ENCODE measurements around the gene SLC44A4. TPM values are rescaled to one million over a fixed set of nuclear protein-coding genes. Genes with fewer than 3 reads are reported as not detected.
"Not testable (repeated sequence)": the region's sequence is repeated elsewhere in the genome, so short reads cannot be mapped to it uniquely, and the experiment has no call there.

Gene SLC44A4
- total RNA-seq, 1 donor from 2014 or later, result 1.7 TPM

GRCh38 chr6:31861150-31861549, 17.6 kb downstream of the SLC44A4 start:
- DNase-seq (ENCODE audit: extremely low read depth, low read depth, low spot score), result no peak

GRCh38 chr6:31860349-31860748, 18.4 kb downstream of the SLC44A4 start:
- no peak for DNase-seq (ENCODE audit: extremely low read depth, low read depth, low spot score)

DNA sequence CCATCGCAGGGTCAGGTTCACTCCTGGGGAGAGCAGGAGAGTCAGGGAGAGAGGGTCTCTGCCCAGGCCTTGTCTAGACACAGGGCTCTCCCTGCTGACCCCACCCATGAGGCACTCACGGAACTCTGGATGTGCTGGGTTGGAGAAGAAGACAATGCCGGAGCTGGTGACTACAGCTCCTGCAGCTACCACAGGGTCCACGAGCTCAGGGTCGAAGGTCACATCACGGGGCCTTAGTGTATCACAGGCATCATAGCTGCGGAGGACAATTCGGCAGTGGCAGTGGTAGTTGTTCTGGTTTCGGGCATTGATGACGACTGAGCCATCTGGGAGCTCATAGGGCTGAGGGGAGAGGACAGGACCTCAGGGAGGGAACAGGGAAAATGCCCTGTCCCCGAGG, 18.9 kb downstream of the SLC44A4 start:
- no peak for DNase-seq (ENCODE audit: extremely low read depth, low read depth, low spot score)

DNA sequence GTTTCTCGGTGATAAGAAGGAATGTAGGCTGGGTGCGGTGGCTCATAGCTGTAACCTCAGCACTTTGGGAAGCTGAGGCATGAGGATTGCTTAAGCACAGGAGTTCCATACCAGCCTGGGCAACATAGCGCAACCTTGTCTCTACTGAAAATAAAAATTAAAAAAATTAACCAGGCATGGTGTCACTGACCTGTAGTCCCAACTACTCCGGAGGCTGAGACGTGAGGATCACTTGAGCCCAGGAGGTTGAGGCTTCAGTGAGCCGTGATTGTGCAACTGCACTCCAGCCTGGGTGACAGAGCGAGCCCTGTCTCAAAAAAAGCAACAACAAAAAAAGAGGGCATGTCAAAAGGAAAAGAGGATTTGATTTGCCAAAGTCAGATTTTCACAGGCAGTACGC, 20.1 kb downstream of the SLC44A4 start:
- DNase-seq (ENCODE audit: extremely low read depth, low read depth, low spot score), result no peak

GRCh38 chr6:31857774-31858173, 21.0 kb downstream of the SLC44A4 start:
- not testable (repeated sequence) for DNase-seq (ENCODE audit: extremely low read depth, low read depth, low spot score)

DNA sequence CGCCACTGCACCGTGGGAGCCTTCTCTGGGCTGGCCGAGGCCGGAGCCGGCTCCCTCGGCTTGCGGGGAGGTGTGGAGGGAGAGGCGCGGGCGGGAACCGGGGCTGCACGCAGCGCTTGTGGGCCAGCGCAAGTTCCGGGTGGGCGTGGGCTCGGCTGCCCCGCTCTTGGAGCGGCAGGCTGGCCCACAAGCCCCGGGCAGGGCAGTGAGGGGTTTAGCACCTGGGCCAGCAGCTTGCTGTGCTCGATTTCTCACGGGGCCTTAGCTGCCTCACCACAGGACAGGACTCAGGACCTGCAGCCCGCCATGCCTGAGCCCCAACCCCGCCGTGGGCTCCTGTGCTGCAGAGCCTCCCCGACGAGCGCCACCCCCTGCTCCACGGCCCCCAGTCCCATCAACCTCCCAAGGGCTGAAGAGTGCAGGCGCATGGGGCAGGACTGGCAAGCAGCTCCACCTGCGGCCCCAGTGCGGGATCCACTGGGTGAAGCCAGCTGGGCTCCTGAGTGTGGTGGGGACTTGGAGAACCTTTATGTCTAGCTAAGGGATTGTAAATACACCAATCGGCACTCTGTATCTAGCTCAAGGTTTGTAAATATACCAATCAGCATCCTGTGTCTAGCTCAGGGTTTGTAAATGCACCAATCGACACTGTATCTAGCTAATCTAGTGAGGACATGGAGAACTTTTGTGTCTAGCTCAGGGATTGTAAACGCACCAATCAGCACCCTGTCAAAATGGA, 26.6 kb downstream of the SLC44A4 start:
- DNase-seq (ENCODE audit: extremely low read depth, low read depth, low spot score), result not testable (repeated sequence)

DNA sequence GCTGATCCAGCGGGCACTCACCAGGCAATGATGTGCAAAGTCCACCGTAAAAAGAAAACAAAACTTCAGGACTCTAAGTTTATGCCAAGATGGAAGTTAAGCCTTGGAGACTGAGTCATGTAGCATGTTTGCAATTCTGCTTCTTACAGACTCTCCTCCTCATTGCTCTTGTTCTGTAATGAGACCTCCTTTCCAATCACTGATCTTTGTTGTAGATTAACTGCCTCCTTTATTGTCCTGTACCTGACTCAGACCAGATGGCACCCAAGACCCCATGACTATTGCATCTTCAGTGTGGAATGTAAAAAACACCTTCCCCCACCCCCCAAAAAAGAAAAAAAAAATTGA, 27.3 kb downstream of the SLC44A4 start:
- no peak for DNase-seq (ENCODE audit: extremely low read depth, low read depth, low spot score)

DNA sequence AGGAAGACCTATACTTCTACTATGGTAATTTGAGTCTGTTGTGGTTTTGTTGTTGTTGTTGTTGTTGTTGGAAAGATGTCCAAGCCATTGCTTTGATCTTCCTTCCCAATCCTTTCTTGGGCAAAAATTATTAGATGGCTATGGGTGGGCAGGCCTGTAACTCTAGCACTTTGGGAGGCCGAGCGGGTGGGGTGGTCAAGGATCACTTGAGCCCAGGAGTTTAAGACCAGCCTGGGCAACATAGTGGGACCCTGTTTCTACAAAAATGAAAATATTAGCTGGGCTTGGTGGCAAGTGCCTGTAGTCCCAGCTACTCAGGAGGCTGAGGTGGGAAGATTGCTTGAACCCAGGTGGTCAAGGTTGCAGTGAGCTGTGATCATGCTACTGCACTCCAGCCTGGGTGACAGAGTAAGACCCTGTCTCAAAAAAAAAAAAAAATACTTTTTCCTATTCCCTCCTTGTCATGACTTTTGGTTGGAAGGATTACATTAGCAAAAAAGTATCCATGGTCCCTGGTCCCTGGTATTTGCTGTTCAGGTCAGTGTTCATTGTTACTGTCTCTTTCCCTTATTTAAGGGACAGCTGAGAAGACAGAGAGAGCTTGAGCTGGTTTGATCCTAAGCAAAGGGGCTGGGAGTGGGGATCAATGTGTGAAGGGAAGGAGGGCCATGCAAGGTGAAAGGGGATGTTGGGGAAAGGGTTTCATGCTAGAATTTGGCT, 27.9 kb downstream of the SLC44A4 start:
- no peak for DNase-seq (ENCODE audit: extremely low read depth, low read depth, low spot score)

- no peak for DNase-seq (ENCODE audit: extremely low read depth, low read depth, low spot score)
Measured at GRCh38 chr6:31847276-31847978, 31.4 kb downstream of the SLC44A4 start.

DNA sequence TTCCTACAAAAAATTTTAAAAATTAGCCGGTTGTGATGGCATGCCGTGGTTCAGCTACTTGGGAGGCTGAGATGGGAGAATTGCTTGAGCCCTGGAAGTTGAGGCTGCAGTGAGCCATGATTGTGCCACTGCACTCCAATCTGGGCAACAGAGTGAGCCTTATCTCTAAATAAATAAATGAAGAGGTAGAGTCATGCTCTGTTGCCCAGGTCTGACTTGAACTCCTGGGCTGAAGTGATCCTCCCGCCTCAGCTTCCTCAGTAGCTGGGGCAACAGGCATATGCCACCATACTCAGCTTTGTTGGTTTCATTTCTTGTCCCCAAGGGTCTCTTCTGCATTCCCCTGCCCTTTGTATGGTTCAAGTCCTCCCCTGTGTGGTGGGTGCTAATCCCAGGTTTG, 34.3 kb downstream of the SLC44A4 start:
- DNase-seq (ENCODE audit: extremely low read depth, low read depth, low spot score), result no peak

DNA sequence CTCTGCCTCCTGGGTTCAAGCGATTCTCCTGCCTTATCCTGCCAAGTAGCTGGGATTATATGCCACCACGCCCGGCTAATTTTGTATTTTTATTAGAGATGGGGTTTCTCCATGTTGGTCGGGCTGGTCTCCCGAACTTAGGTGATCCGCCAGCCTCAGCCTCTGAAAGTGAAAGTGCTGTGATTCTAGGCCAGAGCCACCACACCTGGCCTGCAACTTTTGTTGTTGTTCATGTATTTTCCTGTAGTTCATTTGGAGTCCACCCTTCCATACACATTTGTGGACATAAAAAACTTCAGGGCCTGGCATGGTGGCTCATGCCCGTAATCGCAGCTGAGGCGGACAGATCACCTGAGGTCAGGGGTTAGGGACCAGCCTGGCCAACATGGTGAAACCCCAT, 36.7 kb downstream of the SLC44A4 start:
- DNase-seq (ENCODE audit: extremely low read depth, low read depth, low spot score), result no peak

GRCh38 chr6:31839779-31840126, 39.0 kb downstream of the SLC44A4 start:
- DNase-seq (ENCODE audit: extremely low read depth, low read depth, low spot score), result not testable (repeated sequence)

- no peak for DNase-seq (ENCODE audit: extremely low read depth, low read depth, low spot score)
Measured at GRCh38 chr6:31838968-31839367, 39.8 kb downstream of the SLC44A4 start.

DNA sequence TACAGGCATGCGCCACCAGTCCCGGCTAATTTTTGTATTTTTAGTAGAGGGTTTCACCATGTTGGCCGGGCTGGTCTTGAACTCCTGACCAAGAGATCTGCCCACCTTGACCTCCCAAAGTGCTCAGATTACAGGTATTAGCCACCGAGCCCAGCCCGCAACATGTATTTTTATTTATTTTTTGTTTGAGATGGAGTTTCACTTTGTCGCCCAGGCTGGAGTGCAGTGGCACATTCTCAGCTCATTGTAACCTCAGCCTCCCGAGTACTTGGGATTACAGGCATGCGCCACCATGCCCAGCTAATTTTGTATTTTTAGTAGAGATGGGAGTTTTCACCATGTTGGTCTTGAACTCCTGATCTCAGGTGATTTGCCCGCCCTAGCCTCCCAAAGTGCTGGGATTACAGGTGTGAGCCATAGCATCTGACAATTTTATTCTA, 40.7 kb downstream of the SLC44A4 start:
- not testable (repeated sequence) for DNase-seq (ENCODE audit: extremely low read depth, low read depth, low spot score)

DNA sequence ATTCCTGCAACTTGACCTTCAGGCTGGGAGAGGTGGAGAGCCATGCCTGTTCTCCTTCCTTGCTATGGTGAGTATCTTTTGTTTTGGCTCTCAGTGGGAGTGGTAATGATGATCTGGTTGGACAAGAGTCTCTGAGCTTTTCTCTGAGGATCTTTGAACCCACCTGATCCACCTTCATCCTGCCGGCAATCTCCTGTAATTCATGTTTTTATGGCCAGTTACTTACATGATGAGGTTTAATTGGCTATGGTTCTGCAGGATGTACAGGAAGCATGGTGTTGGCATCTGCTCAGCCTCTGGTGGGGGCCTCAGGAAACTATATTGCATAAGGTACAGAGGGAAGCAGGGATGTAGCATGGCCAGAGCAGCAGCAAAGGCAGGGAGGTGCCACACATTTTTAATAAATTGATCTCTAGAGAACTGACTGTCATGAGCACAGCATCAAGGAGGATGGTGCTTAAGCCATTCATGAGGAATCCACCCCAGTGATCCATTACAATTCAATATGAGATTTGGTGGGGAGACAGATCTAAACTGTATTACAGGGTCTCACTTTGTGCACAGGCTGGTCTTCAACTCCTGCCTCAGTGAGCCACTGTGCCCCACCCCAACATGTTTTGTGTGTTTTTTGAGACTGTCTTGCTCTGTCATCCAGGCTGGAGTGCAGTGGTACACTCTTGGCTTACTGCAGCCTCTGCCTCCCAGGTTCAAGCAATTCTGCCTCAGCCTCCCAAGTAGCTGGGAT, 41.3 kb downstream of the SLC44A4 start:
- DNase-seq (ENCODE audit: extremely low read depth, low read depth, low spot score), result no peak

GRCh38 chr6:31836474-31837368, 42.1 kb downstream of the SLC44A4 start:
- no peak for DNase-seq (ENCODE audit: extremely low read depth, low read depth, low spot score)

DNA sequence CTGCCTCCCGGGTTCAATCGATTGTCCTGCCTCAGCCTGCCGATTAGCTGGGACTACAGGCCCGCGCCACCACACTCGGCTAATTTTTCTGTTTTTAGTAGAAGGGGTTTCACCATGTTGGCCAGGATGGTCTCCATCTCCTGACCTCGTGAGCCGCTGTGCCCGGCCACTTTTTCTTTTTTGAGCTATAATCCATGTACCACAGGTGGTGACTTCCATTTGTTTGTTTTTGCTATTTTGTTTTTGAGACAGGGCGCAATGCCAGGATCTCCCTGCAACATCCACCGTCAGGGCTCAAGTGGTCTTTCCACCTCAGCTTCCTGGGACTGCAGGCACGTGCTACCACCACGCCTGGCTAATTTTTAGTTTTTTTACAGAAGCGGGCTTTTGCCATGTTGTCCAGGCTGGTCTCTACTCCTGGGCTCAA, 42.7 kb downstream of the SLC44A4 start:
- DNase-seq (ENCODE audit: extremely low read depth, low read depth, low spot score), result no peak

- DNase-seq (ENCODE audit: extremely low read depth, low read depth, low spot score), result peak; percentile 64
Measured at GRCh38 chr6:31834367-31835250, 44.2 kb downstream of the SLC44A4 start.
